ENCODE data around the gene STK39.
"Not testable (repeated sequence)": the region's sequence is repeated elsewhere in the genome, so short reads cannot be mapped to it uniquely, and the experiment has no call there.

STK39 gene

DNA sequence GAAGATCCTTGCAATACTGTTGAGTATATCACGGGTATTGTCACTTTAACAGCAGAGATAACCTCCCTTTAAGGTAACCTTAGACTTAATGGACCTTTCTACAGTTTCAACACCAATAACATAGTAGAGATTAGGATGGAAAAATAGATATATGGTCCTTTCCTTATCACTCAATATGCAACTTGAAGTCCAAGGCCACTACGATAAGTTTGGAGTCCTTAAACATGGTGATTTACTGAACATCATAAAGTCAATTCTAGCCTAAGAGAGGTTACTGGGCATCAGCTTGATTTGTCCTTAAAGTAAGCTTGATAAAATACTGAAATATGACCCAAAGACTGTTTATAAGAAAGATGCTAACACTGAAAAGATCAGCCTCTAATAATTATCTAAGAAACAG is 203.2 kb downstream of the STK39 start:
- intact Hi-C loops (cut with DNase I), result no loop called here

DNA sequence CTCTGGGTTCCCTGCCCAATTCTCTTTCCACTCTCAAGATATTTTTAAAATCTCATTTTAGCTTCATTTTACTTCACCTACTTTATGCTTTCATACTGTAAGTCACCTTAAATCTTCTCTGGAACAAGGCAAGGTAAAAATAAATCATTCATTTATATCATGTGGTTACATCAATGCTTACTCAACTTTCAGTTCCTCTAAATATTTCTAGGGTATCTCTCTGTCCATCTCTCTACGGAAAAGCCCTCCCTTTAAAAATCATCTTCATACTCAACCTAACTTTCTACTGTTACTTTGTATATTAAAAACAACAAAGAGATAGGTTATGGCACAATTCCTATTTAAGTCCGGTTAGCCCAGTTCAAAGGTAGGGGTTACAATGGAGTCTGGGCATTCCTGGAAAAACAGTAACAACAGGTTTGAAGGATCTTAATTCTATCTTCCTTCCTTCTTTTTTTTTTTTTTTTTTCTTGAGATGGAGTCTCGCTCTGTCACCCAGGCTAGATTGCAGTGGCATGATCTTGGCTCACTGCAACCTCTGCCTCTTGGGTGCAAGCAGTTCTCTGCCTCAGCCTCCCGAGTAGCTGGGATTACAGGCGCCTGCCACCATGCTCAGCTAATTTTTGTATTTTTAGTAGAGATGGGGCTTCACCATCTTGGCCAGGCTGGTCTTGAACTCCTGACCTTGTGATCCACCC is 205.1 kb downstream of the STK39 start:
- DNase-seq; intact Hi-C loops (cut with DNase I): not testable (repeated sequence)

More for the DNA sequence above, 203.2 kb downstream of the STK39 start:
- no peak for DNase-seq

DNA sequence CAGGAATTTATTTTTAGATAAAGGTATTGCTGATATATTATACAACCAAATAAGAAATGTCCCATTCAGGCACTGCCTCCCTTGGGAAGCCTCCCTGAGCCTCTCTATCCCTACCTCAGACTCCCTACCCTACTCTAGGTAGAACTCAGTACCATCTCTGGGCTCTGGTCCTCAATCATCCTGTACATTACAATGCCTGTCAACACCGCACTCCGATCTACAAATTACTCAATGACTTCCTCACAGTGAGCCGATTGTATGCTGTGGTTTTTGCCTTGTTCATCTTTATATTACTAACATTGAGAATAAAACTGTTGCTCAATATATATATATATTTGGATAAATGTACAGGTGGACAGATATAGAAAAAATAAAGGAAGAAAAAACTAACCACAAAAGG is 207.5 kb downstream of the STK39 start:
- DNase-seq, result no peak
- intact Hi-C loops (cut with DNase I), result no loop called here

DNA sequence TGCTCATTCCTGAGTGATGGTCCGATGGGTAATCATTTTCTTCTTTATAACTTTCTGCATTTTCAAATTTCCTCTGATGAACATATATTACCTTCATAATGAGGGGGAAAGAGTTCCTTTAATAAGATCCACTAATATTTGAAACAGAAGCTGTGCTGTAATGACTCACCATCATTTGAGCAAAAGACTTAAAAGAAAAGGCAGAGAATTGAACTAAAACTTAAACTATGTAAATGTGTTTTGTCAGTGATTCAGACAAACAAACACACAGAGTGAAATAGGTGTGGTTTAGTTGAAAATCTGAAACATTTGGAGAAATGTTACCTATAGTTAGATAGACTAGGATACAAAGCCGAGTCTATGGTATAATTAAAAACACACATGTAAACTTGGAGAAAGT is 209.6 kb downstream of the STK39 start:
- intact Hi-C loops (cut with DNase I), result no loop called here
- DNase-seq, result no peak

DNA sequence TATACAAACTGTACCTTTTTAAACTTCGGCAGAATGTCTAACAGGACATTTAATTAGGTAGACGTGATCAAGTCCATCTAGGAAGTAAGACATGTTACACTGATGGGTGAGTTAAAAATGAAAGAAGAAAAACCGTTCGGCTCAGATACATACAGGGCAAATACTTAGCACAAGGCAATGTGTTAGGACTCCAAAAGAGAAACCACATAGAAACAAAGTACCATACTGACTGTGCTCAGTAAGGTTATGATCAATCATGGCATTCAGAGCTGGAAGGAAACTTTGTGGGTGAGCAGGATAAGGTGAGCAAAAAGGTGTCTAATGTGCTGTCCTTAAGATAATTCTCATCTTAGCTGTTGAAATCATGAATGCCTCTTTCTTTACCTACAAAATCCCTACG is 211.9 kb downstream of the STK39 start:
- intact Hi-C loops (cut with DNase I), result no loop called here
- no peak for DNase-seq

DNA sequence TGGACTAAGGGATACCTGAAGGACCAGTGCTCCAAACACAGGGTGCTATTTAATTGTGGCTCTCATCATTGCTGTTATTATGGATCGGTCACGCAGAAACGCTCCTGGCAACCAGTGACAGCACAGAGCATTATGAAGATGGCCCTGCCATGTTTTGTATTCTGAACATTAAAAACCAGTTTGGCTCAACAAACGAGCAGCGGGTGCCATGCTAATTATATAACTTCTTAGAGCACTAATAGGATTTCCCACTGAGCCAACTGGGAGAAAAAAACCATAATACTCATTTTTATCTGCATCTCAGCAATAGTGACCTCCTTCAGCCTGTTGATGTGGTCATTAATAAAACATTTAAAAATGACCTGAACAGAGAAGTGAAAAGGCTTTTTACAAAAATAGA is 212.8 kb downstream of the STK39 start:
- intact Hi-C loops (cut with DNase I), result no loop called here
- DNase-seq, result peak in 2 of 42 donors; percentile 16

DNA sequence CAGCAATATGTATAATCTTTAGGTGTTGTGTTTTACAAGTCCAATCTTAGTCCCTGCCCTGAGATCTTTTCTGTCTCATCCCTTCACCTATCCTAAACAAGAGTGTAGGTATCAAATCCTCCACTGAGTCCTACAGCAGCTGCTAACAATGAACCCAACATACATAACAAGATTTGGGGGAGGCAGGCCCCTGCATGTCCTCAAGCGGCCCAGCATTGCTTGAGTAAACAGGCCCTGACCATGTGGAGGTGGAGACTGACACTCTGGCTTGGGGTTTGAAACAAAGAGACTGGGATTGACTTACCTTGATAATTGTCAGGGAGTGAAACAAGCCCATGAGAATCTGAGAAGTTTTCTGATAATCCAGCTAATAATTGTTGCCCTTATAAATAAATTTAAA is 213.4 kb downstream of the STK39 start:
- DNase-seq, result no peak
- intact Hi-C loops (cut with DNase I), result no loop called here

DNA sequence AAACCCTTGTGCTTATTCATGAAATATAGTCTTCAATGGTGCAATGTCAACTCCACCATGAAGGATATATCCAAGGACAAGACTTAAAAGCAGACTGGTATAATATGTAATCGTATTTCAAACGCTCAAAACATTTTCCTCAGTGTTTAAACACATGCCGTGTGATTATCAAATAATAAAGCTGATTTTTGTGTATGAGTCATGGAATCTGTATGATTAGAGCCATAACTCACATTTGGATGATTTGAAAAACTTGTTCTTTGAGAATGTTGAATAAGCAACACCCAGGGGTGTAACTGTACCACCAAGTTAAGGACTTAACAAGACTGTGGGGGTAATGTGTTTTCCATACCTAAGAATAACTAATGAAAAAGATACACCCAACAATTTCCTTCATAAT is 215.3 kb downstream of the STK39 start:
- no peak for DNase-seq
- intact Hi-C loops (cut with DNase I), result no loop called here

DNA sequence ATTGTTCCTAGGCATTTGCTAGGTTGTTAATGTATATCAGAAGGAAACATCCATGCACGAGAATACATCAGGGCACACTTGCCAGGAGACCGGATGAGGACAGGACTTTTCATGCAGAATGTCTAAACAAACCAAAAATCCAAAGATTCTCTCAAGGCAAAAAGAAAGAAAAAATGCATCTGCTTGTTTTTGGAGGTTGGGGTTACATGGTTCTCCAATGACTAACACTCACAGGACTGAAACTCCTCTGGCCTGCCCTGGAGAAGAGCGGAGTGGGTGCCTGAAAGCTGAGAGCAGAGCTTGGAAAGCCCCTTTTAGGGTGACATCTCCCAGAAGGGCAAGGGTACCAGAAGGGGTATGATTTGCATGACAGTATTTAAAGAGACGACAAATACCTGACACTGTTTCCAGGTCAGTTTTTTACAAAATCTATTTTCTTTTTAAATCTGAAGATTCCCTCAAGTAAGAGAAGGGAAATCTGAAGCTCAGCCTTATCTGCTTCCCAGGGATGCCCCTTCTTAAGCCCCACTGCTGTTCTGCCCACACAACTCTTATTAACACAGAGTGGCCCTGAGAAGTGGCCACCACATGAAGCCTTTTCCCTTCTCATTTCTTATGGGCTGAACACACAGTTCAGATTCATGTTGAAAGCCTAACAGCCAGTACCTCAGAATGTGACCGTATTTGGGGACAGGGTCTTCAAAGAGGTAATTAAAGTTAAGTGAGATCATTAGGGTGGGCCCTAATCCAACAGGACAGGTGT is 216.4 kb downstream of the STK39 start:
- intact Hi-C loops (cut with DNase I), result no loop called here
- DNase-seq, result no peak

DNA sequence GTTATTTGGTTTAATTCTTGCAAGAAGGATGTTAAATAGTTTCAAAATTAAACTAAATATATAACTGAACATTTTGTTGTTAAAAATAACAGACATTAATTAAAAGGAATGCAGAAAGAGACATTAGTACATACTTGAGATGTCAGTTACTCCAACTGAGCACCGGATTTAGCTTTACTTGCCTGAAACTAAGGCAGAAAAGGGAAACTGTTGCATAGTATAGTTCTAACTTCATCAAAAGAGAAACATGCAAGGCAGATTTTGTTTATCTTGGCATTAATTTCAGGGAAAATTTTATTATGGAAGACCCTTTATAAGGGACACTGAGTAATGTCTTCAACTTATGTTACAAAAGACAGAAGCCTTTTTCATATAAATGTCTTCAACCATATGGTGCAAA is 218.3 kb downstream of the STK39 start:
- DNase-seq, result no peak
- intact Hi-C loops (cut with DNase I), result no loop called here

DNA sequence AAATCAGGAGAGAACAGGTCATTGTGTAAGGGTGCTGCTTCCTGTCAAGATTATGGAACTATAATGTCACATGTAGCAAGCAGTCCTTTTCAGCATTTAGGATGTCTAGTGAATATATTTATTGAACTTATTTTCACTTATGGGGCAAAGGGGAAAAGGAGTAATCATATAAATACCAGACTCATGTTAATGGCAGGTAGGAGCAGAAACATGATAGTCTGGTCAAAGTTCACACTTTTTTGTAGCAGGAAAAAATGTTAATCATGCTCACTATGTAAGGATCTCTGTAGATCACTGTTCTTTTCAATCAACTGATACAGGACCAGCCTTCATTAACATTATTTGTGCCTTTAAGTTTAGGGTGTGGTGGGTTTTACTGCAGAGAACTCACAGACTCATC is 219.0 kb downstream of the STK39 start:
- intact Hi-C loops (cut with DNase I), result no loop called here
- DNase-seq, result no peak

DNA sequence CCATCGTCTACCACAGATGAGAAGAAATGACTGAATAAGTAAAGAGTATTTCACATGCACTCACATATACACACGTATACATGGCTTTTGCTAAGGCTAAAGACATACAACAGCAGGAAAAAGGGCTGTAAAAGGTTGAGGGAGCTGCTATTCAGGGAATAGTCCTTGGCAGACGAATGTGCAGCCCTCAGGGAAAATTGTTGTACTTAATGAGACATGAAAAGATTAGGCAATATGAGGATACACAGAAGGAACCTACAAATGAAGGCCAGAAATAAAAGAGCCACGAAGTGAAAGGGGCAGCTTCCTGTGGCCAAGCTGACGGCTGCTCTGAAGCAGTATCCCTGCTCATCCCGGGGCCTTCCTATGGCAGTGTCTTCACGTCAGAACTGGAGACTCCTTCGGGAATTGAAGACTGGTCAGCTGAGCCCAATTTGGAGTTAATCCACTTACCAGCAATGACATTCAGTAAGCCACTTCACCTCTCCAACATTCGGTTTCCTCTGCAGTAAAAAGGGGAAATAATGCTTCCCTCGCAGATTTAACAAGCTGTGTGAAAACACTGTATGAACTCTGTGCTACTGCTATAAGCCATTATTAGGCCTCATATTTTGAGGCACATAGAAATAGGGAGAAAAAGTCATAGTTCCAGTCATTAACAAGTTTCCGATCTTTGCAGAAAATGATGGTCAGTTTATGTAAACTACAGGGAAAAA is 221.8 kb downstream of the STK39 start:
- intact Hi-C loops (cut with DNase I), result no loop called here
- DNase-seq, result no peak

DNA sequence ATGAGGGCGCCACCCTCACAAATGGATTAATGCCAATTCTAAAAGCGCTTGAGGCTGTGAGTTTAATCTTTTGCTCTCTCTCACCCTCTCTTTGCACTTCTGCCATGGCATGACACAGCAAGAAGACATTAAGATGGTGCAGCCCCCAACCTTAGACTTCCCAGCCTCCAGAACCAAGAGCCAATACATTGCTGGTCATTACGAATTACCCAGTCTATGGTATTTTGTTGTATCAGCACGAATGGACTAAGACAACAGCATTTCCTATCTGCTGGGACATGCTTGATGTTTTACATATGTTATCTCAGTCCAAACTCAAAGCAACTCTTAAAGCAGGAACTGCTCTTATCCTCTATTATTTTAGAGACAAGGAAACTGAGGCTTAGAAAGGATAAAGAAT is 222.9 kb downstream of the STK39 start:
- DNase-seq, result no peak
- intact Hi-C loops (cut with DNase I), result no loop called here

DNA sequence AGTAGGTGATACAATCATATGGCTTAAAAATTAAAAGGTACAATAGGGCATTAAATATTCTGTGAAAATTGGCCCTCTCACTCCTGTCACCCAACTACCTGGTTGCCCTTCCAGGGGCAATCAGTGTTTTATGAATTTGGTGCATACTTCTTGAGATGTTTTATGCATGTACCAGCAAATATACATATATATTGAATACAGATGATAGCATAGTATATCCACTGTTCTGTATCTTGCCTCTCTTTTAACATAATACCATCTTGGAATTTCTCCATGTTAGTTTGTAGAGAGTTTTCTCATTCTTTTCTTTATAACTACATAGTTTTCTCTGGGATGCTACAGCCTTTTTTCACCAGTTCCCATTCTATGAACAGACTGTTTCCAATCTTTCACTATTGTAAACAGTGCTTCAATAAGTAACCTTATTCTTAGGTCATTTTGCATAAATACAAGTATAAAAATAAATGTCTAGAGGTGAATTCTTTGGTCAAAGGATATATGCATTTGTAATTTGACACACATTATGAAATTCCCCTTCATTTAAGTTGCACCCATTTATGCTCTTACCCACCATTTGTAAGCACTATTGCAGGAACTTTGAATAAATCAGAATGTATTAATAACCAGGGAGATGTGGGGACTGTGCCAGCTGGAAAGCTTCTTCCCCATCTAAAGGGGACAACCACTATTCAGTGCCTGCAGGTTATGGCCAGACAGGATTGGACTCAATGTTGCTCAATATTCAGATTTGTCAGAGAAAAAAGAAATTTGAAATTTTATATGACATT is 225.4 kb downstream of the STK39 start:
- DNase-seq, result no peak
- intact Hi-C loops (cut with DNase I), result no loop called here

DNA sequence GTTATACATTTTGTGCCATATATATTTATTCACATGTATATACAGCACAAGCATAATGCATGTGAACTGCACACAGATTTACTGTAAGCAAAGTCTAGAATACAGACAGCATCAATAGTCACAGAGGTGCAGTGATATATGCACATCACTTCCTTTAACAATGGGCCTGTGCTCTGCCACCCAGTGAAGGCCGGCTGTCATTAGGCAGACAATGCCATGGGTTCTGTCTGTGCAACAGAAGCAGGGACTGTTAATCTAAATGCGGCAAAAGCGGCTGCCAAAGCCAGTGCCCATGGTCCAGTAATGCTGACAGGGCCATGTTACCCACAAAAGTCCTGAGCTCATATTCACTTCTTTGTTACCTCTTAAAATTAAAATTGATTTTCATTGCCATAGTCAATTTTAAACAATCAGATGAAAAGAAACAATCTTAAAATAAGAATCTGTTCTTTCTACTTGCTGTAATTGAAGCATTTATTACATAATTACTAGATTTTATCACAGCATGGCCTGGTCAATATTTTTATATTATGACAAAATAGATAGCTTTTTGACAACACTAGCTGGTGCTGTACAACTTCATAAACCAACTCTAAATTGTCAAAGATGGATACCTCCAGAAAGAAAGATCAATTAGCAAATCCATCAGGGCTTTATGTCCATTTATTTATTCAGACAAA is 232.0 kb downstream of the STK39 start:
- intact Hi-C loops (cut with DNase I), result no loop called here
- DNase-seq, result peak in 33 of 42 donors; percentile 9 to 74 (median 31)

DNA sequence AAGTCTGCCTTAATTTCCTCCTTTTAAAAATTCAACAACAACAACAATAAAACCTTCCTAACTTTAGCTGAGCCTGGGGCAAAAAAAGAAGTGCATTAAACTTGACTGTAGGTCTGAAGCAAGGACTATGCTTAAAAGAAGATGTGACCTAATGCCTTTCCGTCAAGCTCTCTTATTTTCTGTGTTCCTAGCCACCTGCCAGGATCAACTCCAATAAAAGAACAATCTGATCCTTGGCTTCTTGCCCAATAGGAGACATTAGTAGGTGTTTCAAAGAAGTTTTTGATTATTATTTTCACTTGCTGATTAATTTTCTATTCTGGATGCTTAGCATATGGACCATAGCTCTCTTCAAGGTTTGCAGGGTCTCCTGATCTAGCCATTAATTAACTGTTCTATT is 237.5 kb downstream of the STK39 start:
- intact Hi-C loops (cut with DNase I), result no loop called here
- no peak for DNase-seq

DNA sequence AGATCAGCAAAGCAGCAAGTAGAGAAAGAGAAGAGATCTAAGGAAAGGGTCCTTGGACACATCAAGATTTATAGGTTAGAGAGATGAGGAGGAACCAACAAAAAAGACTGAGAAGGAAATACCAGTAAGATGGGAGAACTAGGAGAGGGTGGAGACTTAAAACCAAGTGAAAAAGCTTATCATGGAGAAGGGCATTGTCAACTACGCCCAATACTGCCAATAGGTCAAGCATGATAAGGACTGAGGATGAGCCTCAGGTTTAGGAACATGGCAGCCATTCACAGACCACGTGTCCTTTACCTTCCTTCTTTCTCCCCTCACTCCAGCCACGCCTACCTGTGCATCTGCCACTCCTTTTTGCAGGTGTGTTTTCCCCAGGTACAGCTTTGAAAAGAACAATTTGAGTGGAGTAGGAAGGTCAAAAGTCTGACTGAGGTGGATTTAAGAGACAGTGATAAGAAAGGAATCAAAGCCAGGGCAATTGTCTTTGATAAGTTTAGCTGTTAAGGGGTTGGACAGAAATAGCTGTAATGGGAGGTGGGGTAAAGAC is 238.7 kb downstream of the STK39 start:
- DNase-seq, result no peak
- intact Hi-C loops (cut with DNase I), result no loop called here

DNA sequence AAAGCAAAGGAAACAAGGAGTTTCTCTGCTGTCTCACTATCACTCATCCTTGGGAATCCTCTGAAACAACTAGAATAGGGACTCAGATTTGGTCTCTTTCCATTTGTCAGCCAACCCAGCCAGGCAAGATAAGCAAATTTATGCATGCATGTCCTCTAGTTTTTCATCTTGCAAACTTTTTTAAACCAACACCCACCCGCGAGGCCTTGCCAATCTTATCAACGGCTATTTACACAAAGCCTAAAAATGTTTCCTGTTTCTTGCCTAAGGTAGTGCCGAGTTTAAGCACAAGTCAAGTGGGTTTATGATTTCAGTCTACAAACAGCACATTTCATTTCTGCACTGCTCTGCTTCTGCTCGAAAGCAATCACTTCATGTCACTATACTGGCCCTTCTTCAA is 240.9 kb downstream of the STK39 start:
- no peak for DNase-seq
- intact Hi-C loops (cut with DNase I), result no loop called here

DNA sequence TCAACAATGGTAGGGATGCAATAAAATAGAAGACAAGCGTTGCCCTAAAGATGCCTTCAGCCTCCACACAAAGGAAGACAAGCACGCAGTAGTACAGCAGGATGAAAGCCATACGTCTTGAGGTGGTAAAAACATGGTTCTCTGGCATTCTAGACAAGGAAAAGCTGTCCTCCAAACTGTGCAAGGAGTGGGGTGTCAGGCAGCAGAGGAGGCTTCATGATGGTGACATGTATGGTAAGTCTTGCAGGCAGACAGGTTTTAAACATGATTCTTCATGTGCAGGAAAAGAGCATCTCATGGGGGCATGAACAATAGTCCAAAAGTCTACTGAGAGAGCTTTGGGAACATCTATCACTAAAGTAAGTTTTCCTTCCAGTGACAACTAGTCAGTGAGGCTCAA is 241.8 kb downstream of the STK39 start:
- intact Hi-C loops (cut with DNase I), result no loop called here
- DNase-seq, result no peak
